Measurements from ENCODE around the gene PTBP3.

- TF ChIP-seq POLR2AphosphoS5 (IDR thresholded peaks at IDR 0.05; ENCODE audit: borderline replicate concordance, low read depth, low read length) (no peak), EZH2 (IDR thresholded peaks at IDR 0.05) (no peak)
Measured at GRCh38 chr9:112283582-112284253, 49.7 kb downstream of the PTBP3 start.
